ENCODE data around the gene GRAMD1B.

The GRAMD1B gene

DNA sequence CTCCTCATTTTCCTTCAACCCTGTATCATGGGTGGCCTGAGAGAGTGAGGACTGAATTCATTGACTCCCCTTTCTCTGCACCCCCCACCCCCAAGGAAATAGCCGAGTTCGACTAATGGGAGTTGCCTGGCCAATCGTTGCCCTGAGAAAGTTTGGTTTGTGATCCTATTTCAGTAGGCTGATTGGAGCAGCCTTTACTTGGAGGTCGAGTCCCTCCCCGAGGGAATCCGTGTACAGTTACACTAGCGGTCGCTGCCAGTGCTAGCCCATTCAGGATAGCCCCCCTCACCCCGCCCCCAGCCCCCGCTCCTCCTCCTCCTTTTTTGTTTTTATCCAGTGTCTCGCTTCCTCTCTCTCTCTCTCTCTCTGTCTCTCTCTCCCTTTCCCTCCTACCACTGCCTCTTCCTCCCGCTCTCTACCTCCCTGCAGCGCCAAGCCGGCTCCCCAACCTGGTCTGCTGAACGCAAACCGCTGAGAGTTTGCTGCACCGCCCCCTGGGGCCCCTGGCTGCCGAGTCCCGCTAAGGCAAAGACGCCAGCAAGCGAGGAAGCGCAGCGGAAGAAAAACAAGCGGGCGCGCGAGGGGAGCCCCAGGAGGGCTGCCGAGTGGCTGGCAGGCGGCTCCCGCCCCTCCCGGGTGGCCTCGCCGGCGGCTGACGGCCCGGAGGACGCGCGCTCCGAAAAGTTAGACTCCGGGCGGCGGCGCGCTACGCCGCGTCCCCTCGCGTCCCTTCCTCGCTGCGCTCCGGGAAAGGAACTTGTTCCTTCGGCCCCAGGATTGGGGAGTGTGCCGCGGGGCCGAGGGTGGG lies at the start of gene GRAMD1B:
GRAMD1B (plus strand) TSS at position 357 of the 808 bp plus-strand sequence. CDS start 524 bp downstream, outside the sequence.
- peak; percentile 84 for DNase-seq

DNA sequence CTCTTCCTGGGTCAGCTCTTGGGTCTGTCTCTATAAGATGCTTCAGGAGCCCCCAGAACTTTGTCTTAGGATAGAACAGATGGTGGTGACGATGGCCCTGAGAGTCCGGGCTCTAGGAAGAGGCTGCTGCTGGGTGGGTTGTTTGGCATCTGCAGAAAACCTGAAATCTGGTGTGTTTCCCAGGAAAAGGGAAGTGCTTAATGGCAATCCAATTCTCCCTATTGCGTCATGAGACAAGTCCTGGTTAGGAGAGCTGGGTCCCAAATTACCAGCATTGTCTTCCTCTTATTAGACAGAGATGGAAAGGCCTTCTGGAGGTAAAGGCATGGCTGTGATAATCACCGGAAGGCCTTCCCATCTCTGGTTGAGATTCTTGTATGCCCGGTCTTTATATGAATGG lies 48.9 kb upstream of the GRAMD1B start:
- no peak for DNase-seq

GRCh38 chr11:123381817-123382554 lies 48.1 kb upstream of the GRAMD1B start:
- no peak for DNase-seq

DNA sequence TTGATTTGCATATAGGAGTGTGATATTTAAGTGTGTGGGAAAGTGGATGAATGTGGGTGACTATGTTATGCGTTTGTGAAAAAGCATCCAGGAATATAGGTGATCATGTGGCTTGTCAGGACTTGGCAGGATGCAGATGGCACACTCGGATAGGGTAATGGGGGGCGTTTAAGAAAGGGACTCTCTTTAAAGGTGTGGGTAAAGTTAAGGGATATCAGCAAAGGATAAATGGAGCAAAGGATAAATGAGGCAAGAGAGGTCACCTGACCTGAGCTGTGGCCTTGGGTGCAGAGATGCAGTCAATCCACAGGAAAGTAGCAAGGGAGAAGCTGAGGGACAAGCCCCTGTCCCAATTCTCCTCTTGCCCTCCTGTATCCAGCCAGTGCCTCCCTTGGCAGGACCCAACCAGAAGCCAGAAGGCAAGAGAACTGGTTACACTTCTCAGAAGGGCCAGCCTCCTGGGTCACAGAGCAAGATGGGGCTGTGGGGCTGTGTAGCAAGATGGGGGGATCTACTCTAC lies 47.5 kb upstream of the GRAMD1B start:
- DNase-seq: no peak

DNA sequence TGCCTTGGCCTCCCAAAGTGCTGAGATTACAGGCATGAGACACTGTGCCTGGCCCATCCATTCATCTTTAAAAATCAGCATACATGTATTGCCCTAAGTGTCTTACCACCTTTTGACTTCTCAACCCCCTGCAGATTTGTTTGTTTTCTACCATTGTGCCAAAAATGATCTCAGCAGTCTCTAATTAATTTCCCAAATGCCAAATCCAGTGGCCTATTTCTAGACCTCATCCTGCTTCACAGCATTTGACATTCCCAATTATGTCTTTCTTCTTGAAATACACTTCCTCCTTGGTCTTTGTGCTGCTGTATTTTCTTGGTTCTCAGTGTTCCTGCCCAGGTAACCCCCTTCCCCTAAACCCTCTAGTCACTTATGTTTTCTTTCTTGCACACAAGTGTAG lies 46.0 kb upstream of the GRAMD1B start:
- DNase-seq: no peak

- DNase-seq: no peak
These were observed 43.1 kb upstream of the GRAMD1B start for GRCh38 chr11:123386796-123387510.

GRCh38 chr11:123388640-123389039 lies 41.4 kb upstream of the GRAMD1B start:
- no peak for DNase-seq

- DNase-seq: no peak
These were observed 39.9 kb upstream of the GRAMD1B start for GRCh38 chr11:123390146-123390545.

DNA sequence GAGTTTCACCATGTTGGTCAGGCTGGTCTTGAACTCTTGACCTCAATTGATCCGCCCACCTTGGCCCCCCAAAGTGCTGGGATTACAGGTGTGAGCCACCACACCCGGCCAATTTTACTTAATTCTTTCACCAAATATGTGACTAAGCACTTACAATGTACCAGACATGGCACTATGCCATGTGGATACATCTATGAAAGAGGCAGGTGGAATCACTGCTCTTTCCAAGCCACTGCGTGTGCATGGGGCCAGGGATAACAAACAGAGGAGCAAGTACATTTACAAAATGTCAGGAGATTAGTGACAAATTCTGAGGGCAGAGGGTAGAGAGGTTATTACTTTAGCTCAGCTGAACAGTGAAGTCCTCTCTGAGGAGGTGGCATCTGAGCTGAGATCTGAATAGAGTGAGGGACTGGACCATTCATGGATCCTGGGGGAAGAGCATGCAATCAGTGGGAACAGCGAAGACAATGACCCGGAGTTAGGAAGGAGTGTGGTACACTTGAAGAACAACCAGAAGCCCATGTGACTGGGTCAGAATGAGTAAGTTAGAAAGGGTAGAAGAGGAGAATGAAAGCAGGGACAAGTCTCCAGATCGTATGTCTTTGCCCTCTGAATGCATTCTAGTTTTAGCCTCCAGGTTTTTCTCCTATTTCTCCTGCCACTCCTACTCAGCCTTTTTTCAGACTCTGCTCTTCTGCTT lies 38.3 kb upstream of the GRAMD1B start:
- DNase-seq: no peak

DNA sequence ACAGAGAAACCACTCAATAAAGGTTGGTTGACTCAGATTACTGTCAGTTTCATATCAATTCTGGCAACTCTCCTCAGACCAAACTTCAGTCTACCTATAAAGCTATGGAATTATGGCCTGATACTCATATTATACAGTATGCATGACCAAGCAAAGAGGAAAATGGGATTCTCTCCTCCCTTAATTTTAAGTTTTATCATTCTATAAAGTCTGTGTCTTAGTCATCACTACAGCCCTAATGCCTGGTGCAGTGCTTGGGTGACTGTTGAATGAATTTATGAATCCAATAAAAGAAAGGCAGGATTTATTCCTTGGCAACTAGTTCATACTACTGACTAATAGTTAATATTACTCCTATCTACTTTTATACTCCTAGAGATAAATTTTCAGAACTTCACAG lies 37.6 kb upstream of the GRAMD1B start:
- DNase-seq: no peak

DNA sequence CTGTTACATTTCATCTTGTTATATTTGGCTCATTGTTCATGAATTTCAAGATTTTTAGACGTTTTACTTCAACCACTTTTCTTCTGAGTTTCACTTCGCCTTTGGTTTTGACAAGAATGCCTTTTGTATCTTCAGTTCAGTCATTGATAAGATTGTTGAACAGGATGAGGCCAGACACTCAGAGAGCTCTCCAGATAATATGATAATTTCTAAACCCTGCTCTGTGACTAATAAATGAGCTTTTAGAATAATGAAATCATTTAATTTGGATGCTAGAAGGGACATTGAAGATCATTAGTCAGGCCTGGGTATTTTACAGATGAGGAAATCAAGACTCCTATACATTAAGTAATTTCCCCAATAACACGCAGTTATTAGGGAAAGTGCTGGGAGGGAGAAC lies 37.2 kb upstream of the GRAMD1B start:
- no peak for DNase-seq

GRCh38 chr11:123393312-123393927 lies 36.6 kb upstream of the GRAMD1B start:
- no peak for DNase-seq

GRCh38 chr11:123404676-123405075 lies 25.4 kb upstream of the GRAMD1B start:
- DNase-seq: no peak

- no peak for DNase-seq
These were observed 24.9 kb upstream of the GRAMD1B start for GRCh38 chr11:123405123-123405592.

- DNase-seq: no peak
These were observed 23.5 kb upstream of the GRAMD1B start for GRCh38 chr11:123406441-123407129.

DNA sequence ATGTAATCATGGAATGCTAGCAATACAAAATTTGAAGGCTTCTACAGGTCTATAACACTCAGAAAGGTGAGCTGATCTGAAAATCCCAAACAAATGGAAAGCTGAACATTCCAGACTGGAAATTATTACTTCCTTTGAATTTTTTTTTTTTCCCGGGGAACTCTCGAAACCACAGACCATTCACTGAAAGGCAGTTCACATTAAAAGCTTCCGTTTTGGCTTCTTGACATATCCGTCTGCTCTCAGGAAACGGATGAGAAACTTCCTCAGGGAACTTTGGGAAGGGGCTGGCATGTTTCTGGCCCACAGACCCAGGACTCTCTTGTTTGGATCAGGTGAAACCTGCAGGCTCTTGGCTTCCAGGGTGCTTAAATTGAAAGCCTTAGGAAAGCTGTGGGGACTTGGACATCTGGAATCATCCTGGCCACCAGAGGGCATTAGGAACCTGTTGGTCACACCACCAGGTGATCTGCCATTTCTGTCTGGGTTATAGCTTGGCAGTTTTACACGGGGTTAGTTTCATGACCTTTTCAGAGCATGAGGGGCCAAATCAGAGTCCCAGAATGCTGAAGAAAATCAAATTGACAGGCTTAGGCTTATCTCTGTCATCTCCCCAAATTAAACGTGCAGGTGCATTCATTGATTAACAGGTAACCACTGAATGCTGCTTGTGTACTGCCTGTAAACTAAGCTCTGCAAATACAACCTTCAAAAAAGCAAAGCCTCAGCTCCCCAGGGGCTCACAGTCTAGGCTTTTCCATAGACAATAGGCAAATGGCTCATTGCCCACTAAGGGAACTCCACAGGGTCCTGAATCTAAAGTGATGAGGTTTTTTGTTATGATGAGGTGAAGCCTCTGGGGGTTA lies 22.7 kb upstream of the GRAMD1B start:
- peak; percentile 55 for DNase-seq

DNA sequence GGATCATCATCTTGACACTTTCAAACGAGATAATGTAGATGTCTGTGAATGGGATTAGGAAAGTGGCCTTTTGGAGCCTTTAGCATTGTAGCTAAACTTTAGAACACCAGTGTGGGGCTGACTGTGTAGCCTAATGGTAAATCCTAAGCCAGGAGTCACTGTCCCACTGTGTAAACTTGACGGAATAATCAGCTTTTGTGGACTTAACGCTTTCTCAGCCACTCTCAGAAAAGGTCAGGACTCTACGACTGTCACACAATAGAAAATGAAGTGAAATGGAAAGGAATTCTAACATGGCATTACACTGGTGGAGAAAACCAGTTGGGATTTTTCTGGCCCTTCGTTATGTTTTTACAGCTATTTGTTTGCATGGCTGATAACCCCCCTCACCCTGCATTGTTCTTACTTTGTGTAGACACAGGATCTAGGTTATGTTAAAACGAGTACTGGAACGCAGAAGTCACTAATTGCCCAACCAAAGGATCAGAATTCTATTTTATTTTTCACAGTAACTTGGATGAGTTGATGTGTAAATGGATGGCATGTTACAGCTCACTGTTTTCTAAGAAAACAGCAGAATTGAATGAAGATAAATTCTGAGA lies 22.0 kb upstream of the GRAMD1B start:
- no peak for DNase-seq

- no peak for DNase-seq
These were observed 21.2 kb upstream of the GRAMD1B start for GRCh38 chr11:123408619-123409455.

Measured in right hindlimb (tissue), 1 donor.